IMR-90 (cell line): ENCODE measurements around the gene ARL4C. TPM values are rescaled to one million over a fixed set of nuclear protein-coding genes. Genes with fewer than 3 reads are reported as not detected.
A peak's percentile ranks its signal among the peaks of the same experiment; 100 is the strongest.

ENCODE experiments used
- ATAC-seq: fragments of 200-7000 bp; cut with Tn5 transposase; 2 replicates; pipeline ENCODE4 v1.9.1; 2020; ENCODE audit warnings: low read depth, mild to moderate bottlenecking, moderate library complexity
- BruUV-seq: library from RNA; stranded (reverse); fragments of 400-500 nt; replicated peaks from 2 replicates; lab custom pipeline; 2021; lab: Mats Ljungman, UMichigan
- CTCF ChIA-PET: fragments of 300-600 bp; formaldehyde crosslinking; extraction: SDS; loops from one replicate; lab custom pipeline; 2021; ENCODE audit warnings: antibody characterized with exemption; lab: Yijun Ruan, JAX
- POLR2A ChIA-PET: fragments of 300-600 bp; sonication (Branson Sonifier 250); formaldehyde crosslinking; loops from one replicate; lab custom pipeline; 2022; ENCODE audit warnings: antibody characterized with exemption; ENCODE audit not compliant: unreplicated experiment; lab: Charles Lee
- DNase-seq: peaks from one replicate; pipeline ENCODE4 v3.0.0; 2013
- H2AFZ ChIP-seq: replicated peaks from 2 replicates; pipeline ENCODE3; 2013; ENCODE audit warnings: low read length, mild to moderate bottlenecking; ENCODE audit not compliant: poor library complexity
- H2AK5ac ChIP-seq: 2 replicates; pipeline ENCODE4 v1.6.1; 2013; ENCODE audit warnings: low read depth, low read length, inconsistent platforms
- H2AK9ac ChIP-seq: replicated peaks from 2 replicates; pipeline ENCODE3; 2013; ENCODE audit warnings: mild to moderate bottlenecking, low read depth, low read length, moderate library complexity; ENCODE audit not compliant: poor library complexity
- H2BK120ac ChIP-seq: 2 replicates; pipeline ENCODE4 v1.6.1; 2013; ENCODE audit warnings: low read depth, low read length, inconsistent platforms
- H2BK15ac ChIP-seq: 3 replicates; pipeline ENCODE4 v1.6.1; 2013; ENCODE audit warnings: low read depth, low read length, inconsistent platforms
- H2BK20ac ChIP-seq: 2 replicates; pipeline ENCODE4 v1.6.1; 2013; ENCODE audit warnings: low read depth, mild to moderate bottlenecking, inconsistent platforms, low read length, moderate library complexity
- H2BK5ac ChIP-seq: 2 replicates; pipeline ENCODE4 v1.6.1; 2013; ENCODE audit warnings: mild to moderate bottlenecking, low read depth, low read length, inconsistent platforms; ENCODE audit not compliant: poor library complexity, severe bottlenecking
- H3K14ac ChIP-seq: replicated peaks from 2 replicates; pipeline ENCODE4 v1.6.1; 2013; ENCODE audit warnings: low read depth, low read length, inconsistent platforms
- H3K18ac ChIP-seq: 2 replicates; pipeline ENCODE4 v1.6.1; 2013; ENCODE audit warnings: low read depth, low read length, control low read depth
- H3K23ac ChIP-seq: 2 replicates; pipeline ENCODE4 v1.6.1; 2013; ENCODE audit warnings: low read depth, low read length, inconsistent platforms
- H3K27ac ChIP-seq: 2 replicates; pipeline ENCODE4 v1.5.1; 2013; ENCODE audit warnings: mild to moderate bottlenecking, control low read depth, low read length; ENCODE audit not compliant: insufficient read depth
- H3K27me3 ChIP-seq: 2 replicates; pipeline ENCODE4 v1.6.1; 2013; ENCODE audit warnings: low read length; ENCODE audit not compliant: control insufficient read depth, insufficient read depth
- H3K36me3 ChIP-seq: 2 replicates; pipeline ENCODE4 v1.6.1; 2013; ENCODE audit warnings: low read length, mixed read lengths; ENCODE audit not compliant: control insufficient read depth, insufficient read depth
- H3K4ac ChIP-seq: 2 replicates; pipeline ENCODE4 v1.6.1; 2013; ENCODE audit warnings: low read depth, low read length, inconsistent platforms
- H3K4me1 ChIP-seq: 2 replicates; pipeline ENCODE4 v1.6.1; 2013; ENCODE audit warnings: low read length, mixed read lengths; ENCODE audit not compliant: control insufficient read depth, insufficient read depth
- H3K4me2 ChIP-seq: 2 replicates; pipeline ENCODE4 v1.6.1; 2013; ENCODE audit warnings: low read depth, mild to moderate bottlenecking, control low read depth, low read length, moderate library complexity
- H3K4me3 ChIP-seq: 2 replicates; pipeline ENCODE4 v1.5.1; 2013; ENCODE audit warnings: low read depth, mild to moderate bottlenecking, control low read depth, low read length, moderate library complexity; ENCODE audit not compliant: insufficient read depth
- H3K56ac ChIP-seq: 2 replicates; pipeline ENCODE4 v1.6.1; 2013; ENCODE audit warnings: low read length, inconsistent platforms; ENCODE audit not compliant: insufficient read depth; ENCODE audit errors: extremely low read depth
- H3K79me1 ChIP-seq, 2 experiments: 2 replicates each; pipeline ENCODE4 v1.6.1; 2013; ENCODE audit warnings: low read length in 2 of 2, inconsistent platforms in 1 of 2, low read depth in 1 of 2
- H3K9ac ChIP-seq: 2 replicates; pipeline ENCODE4 v1.6.1; 2013; ENCODE audit warnings: low read depth, low read length, control low read depth
- H3K9me1 ChIP-seq: 2 replicates; pipeline ENCODE4 v1.6.1; 2013; ENCODE audit warnings: low read length, inconsistent platforms; ENCODE audit not compliant: insufficient read depth
- H3K9me3 ChIP-seq: 2 replicates; pipeline ENCODE4 v1.6.1; 2013; ENCODE audit warnings: low read length; ENCODE audit not compliant: control insufficient read depth, insufficient read depth
- H4K20me1 ChIP-seq: 2 replicates; pipeline ENCODE4 v1.6.1; 2013; ENCODE audit warnings: low read length, inconsistent platforms; ENCODE audit not compliant: insufficient read depth
- H4K5ac ChIP-seq: 2 replicates; pipeline ENCODE4 v1.6.1; 2013; ENCODE audit warnings: mild to moderate bottlenecking, low read depth, low read length, control low read depth
- H4K8ac ChIP-seq, 2 experiments: 2 replicates each; pipeline ENCODE4 v1.6.1; 2013; ENCODE audit warnings: low read depth in 2 of 2, low read length in 2 of 2, control low read depth in 1 of 2, inconsistent platforms in 1 of 2
- H4K91ac ChIP-seq: 2 replicates; pipeline ENCODE4 v1.6.1; 2013; ENCODE audit warnings: low read depth, low read length, inconsistent platforms; ENCODE audit not compliant: insufficient read depth
- CEBPB ChIP-seq: IDR thresholded peaks from 2 replicates; pipeline ENCODE4 v1.6.1; 2012; ENCODE audit warnings: low read depth, low read length, improper control_type of control experiment
- ELK1 ChIP-seq: fragments of 150-350 bp; IDR thresholded peaks from 2 replicates; pipeline ENCODE4 v1.6.1; 2016; ENCODE audit warnings: low read depth, mild to moderate bottlenecking, low read length, moderate library complexity, borderline replicate concordance
- NFE2L2 ChIP-seq: fragments of 150-350 bp; IDR thresholded peaks from 2 replicates; pipeline ENCODE4 v1.6.1; 2016; ENCODE audit warnings: low read depth, mild to moderate bottlenecking, low read length
- WGBS, 2 experiments: methylation state at CpG; one replicate each; pipeline versions ENCODE4 v1.1.5 to v1.1.7; 2013; ENCODE audit warnings: missing lambda C conversion rate in 2 of 2; ENCODE audit not compliant: insufficient read length in 1 of 2; ENCODE audit errors: extremely low coverage in 2 of 2; 5-methylcytosine and 5-hydroxymethylcytosine counted together
- dilution Hi-C: fragments of 300-500 bp; cut with HindIII; formaldehyde crosslinking; loops from one replicate; pipeline ENCODE4 v1.14.3; 2018; ENCODE audit warnings: low sequenced_read_pairs; ENCODE audit not compliant: unreplicated experiment
- in situ Hi-C: fragments of 300-500 bp; cut with MboI; formaldehyde crosslinking; loops from 3 replicates; pipeline ENCODE4 v1.14.3; 2019; ENCODE audit warnings: low sequenced_read_pairs, inconsistent platforms, mixed read lengths
- intact Hi-C: fragments of 100-400 bp; cut with micrococcal nuclease; formaldehyde crosslinking; loops from 2 replicates; pipeline ENCODE4 v1.10.0; 2022
- polyA plus RNA-seq, 3 experiments: library from polyadenylated mRNA; depleted of rRNA; stranded (reverse); fragments of >200 nt; gene quantifications; 2 replicates each; pipeline ENCODE4 v1.2.3, GENCODE V29; 2012; ENCODE audit warnings: low replicate concordance in 1 of 3
- total RNA-seq: library from RNA; depleted of rRNA; stranded (reverse); fragments of >200 nt; gene quantifications from 2 replicates; pipeline ENCODE4 v1.2.3, GENCODE V29; 2012

The ARL4C gene
- total and polyA plus RNA-seq, 2 of the 4 experiments (the other 2 are of a cell fraction) = 7.7 to 8.2 TPM

GRCh38 chr2:234478121-234478858, 18.6 kb downstream of the ARL4C start:
- Histone ChIP-seq H2BK15ac (no peak overlapping the region), H3K14ac (no peak overlapping the region), H4K20me1 (no peaks in the 10 kb centered on the region), H3K36me3 (no peaks in the 10 kb centered on the region), H3K4ac (no peak overlapping the region), H3K9ac (no peak overlapping the region), H4K91ac (no peak overlapping the region), H3K4me2 (no peak overlapping the region), H3K9me1 (no peaks in the 10 kb centered on the region), H2AK9ac (no peak overlapping the region), H2AK5ac (no peak overlapping the region), H3K56ac (no peak overlapping the region), H3K4me3 (no peak overlapping the region), H3K4me1 (no peaks in the 10 kb centered on the region), H2BK20ac (no peak overlapping the region), H3K23ac (no peak overlapping the region), H3K9me3 (no peaks in the 10 kb centered on the region), H2AFZ (no peak overlapping the region), H3K27me3 (no peaks in the 10 kb centered on the region; the same call in 1 of the 2 replicates), H3K27ac (no peak overlapping the region), H4K8ac (no peak overlapping the region), H2BK5ac (no peak overlapping the region), H3K79me1 (no peaks in the 10 kb centered on the region), H3K18ac (no peak overlapping the region), H2BK120ac (no peak overlapping the region), H4K5ac (no peak overlapping the region)
- peak; percentile 39 for DNase-seq
- no TSS peak for BruUV-seq
- dilution Hi-C loops (no loop called here), in situ Hi-C loops (no loop called here), intact Hi-C loops (no loop called here)
- ATAC-seq = no peak; the same call in 1 of the 2 replicates
- WGBS, 2 experiments = 86% methylated on average over 1 of the region's 4 CpGs; no CpG with 5 or more reads in 1 of the 2 experiments
- POLR2A ChIA-PET = no interaction called here
- TF ChIP-seq CEBPB (peak; percentile 43; the same call in 1 of the 2 replicates), NFE2L2 (no peak), ELK1 (no peak)
- CTCF ChIA-PET = interaction anchor here (0.9 kb wide), 1 partner anchor 8 kb away, joined by 3 read pairs; no protein-coding TSS in a partner anchor
